GM23338 (cell line): Measurements from ENCODE around the gene BCL7C. TPM values are rescaled to one million over a fixed set of nuclear protein-coding genes. Genes with fewer than 3 reads are reported as not detected.

Experiments
- ATAC-seq: fragments of 200-7000 bp; cut with Tn5 transposase; 3 replicates; pipeline ENCODE4 v1.9.1; 2020
- DNase-seq: peaks from one replicate; pipeline ENCODE4 v3.0.0-alpha.2; 2015; ENCODE audit warnings: low spot score
- H2AFZ ChIP-seq: fragments of 200-600 bp; sonication (generic); 2 replicates; pipeline ENCODE4 v1.8.0; 2016; ENCODE audit warnings: antibody characterized with exemption, mild to moderate bottlenecking, moderate library complexity
- H3F3A ChIP-seq: fragments of 200-600 bp; sonication (generic); replicated peaks from 2 replicates; pipeline ENCODE4 v1.8.0; 2017; ENCODE audit warnings: antibody characterized with exemption, mixed run types, low read depth
- H3K27ac ChIP-seq: fragments of 200-600 bp; sonication (generic); 2 replicates; pipeline ENCODE4 v1.6.1; 2016; ENCODE audit warnings: low read depth
- H3K27me3 ChIP-seq: fragments of 200-600 bp; sonication (generic); 2 replicates; pipeline ENCODE4 v1.8.0; 2016; ENCODE audit warnings: mild to moderate bottlenecking, mixed run types, moderate library complexity; ENCODE audit not compliant: insufficient read depth
- H3K36me3 ChIP-seq: fragments of 200-600 bp; sonication (generic); 2 replicates; pipeline ENCODE4 v1.8.0; 2016; ENCODE audit warnings: mild to moderate bottlenecking; ENCODE audit not compliant: insufficient read depth
- H3K4me1 ChIP-seq: fragments of 200-600 bp; sonication (generic); 2 replicates; pipeline ENCODE4 v1.8.0; 2016; ENCODE audit warnings: mild to moderate bottlenecking, moderate library complexity; ENCODE audit not compliant: insufficient read depth
- H3K4me2 ChIP-seq: fragments of 200-600 bp; sonication (generic); 2 replicates; pipeline ENCODE4 v1.7.1; 2017; ENCODE audit warnings: mixed run types
- H3K4me3 ChIP-seq: fragments of 200-600 bp; sonication (generic); 2 replicates; pipeline ENCODE4 v1.6.1; 2016; ENCODE audit warnings: mixed run types
- H3K79me2 ChIP-seq: fragments of 200-600 bp; sonication (generic); replicated peaks from 2 replicates; pipeline ENCODE4 v1.8.0; 2017; ENCODE audit warnings: mild to moderate bottlenecking; ENCODE audit not compliant: insufficient read depth
- H3K9me2 ChIP-seq: fragments of 200-600 bp; sonication (generic); 2 replicates; pipeline ENCODE4 v1.8.0; 2017; ENCODE audit not compliant: insufficient read depth
- H4K20me1 ChIP-seq: fragments of 200-600 bp; sonication (generic); replicated peaks from 2 replicates; pipeline ENCODE4 v1.8.0; 2017; ENCODE audit warnings: mild to moderate bottlenecking; ENCODE audit not compliant: insufficient read depth
- H3K27ac Mint-ChIP-seq: 2 replicates; pipeline ENCODE4 v1.8.0; 2020; ENCODE audit warnings: inconsistent platforms, mild to moderate bottlenecking, moderate library complexity, mixed read lengths
- H3K27me3 Mint-ChIP-seq: 3 replicates; pipeline ENCODE4 v1.8.0; 2022; ENCODE audit warnings: low read depth, mild to moderate bottlenecking, moderate library complexity, mixed read lengths, inconsistent platforms; ENCODE audit not compliant: insufficient read depth, poor library complexity
- H3K36me3 Mint-ChIP-seq: 3 replicates; pipeline ENCODE4 v1.8.0; 2021; ENCODE audit warnings: low read depth, mild to moderate bottlenecking, inconsistent platforms, moderate library complexity, mixed read lengths
- H3K4me1 Mint-ChIP-seq: 3 replicates; pipeline ENCODE4 v1.8.0; 2020; ENCODE audit warnings: mild to moderate bottlenecking, inconsistent platforms, mixed read lengths
- H3K4me3 Mint-ChIP-seq: 3 replicates; pipeline ENCODE4 v1.8.0; 2021; ENCODE audit warnings: moderate library complexity, mild to moderate bottlenecking, inconsistent platforms, mixed read lengths
- H3K9me3 Mint-ChIP-seq: 3 replicates; pipeline ENCODE4 v1.8.0; 2020; ENCODE audit warnings: moderate library complexity, mild to moderate bottlenecking, inconsistent platforms, mixed read lengths
- CREB1 ChIP-seq: fragments of 250-450 bp; sonication (Bioruptor Pico); IDR thresholded peaks from 2 replicates; pipeline ENCODE4 v1.5.0; 2020; ENCODE audit warnings: low read depth, mild to moderate bottlenecking, moderate library complexity
- EZH2phosphoT487 ChIP-seq: fragments of 200-600 bp; sonication (generic); IDR thresholded peaks from one replicate; pipeline ENCODE4 v1.8.1; 2018; ENCODE audit warnings: antibody characterized with exemption; ENCODE audit not compliant: unreplicated experiment
- NANOG ChIP-seq: IDR thresholded peaks from 2 replicates; pipeline ENCODE4 v1.6.1; 2016; ENCODE audit warnings: antibody characterized with exemption, borderline replicate concordance
- POLR2AphosphoS5 ChIP-seq: IDR thresholded peaks from 2 replicates; pipeline ENCODE4 v1.6.1; 2016; ENCODE audit warnings: antibody characterized with exemption, low read depth
- REST ChIP-seq: IDR thresholded peaks from one replicate; pipeline ENCODE4 v1.6.1; 2018; ENCODE audit warnings: antibody characterized with exemption; ENCODE audit not compliant: unreplicated experiment
- STAT1 ChIP-seq: IDR thresholded peaks from one replicate; pipeline ENCODE4 v1.6.1; 2016; ENCODE audit warnings: antibody characterized with exemption; ENCODE audit not compliant: unreplicated experiment
- ZNF114 ChIP-seq: fragments of 250-450 bp; sonication (Bioruptor Pico); IDR thresholded peaks from 2 replicates; pipeline ENCODE4 v1.5.0; 2020; ENCODE audit warnings: mild to moderate bottlenecking, moderate library complexity
- ZNF331 ChIP-seq: fragments of 250-450 bp; sonication (Bioruptor Pico); IDR thresholded peaks from 2 replicates; pipeline ENCODE4 v1.5.0; 2020; ENCODE audit warnings: low read depth, mild to moderate bottlenecking, moderate library complexity
- polyA plus RNA-seq: library from polyadenylated mRNA; unstranded; fragments of >200 nt; fragmentation: Nextera tagmentation; extraction: Ambion mirVana; gene quantifications from 2 replicates; pipeline ENCODE4 v1.2.1, GENCODE V29; 2016
- total RNA-seq: library from RNA; depleted of rRNA; stranded (reverse); fragments of >200 nt; shearing (Covaris generic); gene quantifications from 2 replicates; pipeline ENCODE4 v1.2.3, GENCODE V29; 2014
- TF ChIP-seq, protein P1 (sequence below): fragments of 250-450 bp; sonication (Bioruptor Pico); IDR thresholded peaks from 2 replicates; pipeline ENCODE4 v1.5.0; 2020; ENCODE audit warnings: mild to moderate bottlenecking, moderate library complexity
- TF ChIP-seq, protein P2 (sequence below), 2 experiments: fragments of 200-600 bp in 1 of 2; sonication (generic) in 1 of 2; conservative IDR thresholded peaks; 2 replicates each; pipeline versions ENCODE4 v1.5.1 to v1.6.1; 2016 to 2017; ENCODE audit warnings: antibody characterized with exemption in 2 of 2, low read depth in 2 of 2, mild to moderate bottlenecking in 2 of 2, moderate library complexity in 1 of 2

Gene BCL7C
- total and polyA plus RNA-seq, 2 experiments from 2014 or later = 17.5 to 22.1 TPM

- TF ChIP-seq, protein P1, sequence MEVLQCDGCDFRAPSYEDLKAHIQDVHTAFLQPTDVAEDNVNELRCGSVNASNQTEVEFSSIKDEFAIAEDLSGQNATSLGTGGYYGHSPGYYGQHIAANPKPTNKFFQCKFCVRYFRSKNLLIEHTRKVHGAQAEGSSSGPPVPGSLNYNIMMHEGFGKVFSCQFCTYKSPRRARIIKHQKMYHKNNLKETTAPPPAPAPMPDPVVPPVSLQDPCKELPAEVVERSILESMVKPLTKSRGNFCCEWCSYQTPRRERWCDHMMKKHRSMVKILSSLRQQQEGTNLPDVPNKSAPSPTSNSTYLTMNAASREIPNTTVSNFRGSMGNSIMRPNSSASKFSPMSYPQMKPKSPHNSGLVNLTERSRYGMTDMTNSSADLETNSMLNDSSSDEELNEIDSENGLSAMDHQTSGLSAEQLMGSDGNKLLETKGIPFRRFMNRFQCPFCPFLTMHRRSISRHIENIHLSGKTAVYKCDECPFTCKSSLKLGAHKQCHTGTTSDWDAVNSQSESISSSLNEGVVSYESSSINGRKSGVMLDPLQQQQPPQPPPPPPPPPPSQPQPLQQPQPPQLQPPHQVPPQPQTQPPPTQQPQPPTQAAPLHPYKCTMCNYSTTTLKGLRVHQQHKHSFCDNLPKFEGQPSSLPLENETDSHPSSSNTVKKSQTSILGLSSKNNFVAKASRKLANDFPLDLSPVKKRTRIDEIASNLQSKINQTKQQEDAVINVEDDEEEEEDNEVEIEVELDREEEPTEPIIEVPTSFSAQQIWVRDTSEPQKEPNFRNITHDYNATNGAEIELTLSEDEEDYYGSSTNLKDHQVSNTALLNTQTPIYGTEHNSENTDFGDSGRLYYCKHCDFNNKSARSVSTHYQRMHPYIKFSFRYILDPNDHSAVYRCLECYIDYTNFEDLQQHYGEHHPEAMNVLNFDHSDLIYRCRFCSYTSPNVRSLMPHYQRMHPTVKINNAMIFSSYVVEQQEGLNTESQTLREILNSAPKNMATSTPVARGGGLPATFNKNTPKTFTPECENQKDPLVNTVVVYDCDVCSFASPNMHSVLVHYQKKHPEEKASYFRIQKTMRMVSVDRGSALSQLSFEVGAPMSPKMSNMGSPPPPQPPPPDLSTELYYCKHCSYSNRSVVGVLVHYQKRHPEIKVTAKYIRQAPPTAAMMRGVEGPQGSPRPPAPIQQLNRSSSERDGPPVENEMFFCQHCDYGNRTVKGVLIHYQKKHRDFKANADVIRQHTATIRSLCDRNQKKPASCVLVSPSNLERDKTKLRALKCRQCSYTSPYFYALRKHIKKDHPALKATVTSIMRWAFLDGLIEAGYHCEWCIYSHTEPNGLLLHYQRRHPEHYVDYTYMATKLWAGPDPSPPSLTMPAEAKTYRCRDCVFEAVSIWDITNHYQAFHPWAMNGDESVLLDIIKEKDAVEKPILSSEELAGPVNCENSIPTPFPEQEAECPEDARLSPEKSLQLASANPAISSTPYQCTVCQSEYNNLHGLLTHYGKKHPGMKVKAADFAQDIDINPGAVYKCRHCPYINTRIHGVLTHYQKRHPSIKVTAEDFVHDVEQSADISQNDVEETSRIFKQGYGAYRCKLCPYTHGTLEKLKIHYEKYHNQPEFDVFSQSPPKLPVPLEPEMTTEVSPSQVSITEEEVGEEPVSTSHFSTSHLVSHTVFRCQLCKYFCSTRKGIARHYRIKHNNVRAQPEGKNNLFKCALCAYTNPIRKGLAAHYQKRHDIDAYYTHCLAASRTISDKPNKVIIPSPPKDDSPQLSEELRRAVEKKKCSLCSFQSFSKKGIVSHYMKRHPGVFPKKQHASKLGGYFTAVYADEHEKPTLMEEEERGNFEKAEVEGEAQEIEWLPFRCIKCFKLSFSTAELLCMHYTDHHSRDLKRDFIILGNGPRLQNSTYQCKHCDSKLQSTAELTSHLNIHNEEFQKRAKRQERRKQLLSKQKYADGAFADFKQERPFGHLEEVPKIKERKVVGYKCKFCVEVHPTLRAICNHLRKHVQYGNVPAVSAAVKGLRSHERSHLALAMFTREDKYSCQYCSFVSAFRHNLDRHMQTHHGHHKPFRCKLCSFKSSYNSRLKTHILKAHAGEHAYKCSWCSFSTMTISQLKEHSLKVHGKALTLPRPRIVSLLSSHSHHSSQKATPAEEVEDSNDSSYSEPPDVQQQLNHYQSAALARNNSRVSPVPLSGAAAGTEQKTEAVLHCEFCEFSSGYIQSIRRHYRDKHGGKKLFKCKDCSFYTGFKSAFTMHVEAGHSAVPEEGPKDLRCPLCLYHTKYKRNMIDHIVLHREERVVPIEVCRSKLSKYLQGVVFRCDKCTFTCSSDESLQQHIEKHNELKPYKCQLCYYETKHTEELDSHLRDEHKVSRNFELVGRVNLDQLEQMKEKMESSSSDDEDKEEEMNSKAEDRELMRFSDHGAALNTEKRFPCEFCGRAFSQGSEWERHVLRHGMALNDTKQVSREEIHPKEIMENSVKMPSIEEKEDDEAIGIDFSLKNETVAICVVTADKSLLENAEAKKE = no peak
- TF ChIP-seq STAT1 (no peak), ZNF114 (CRISPR knock-in tag) (no peak), CREB1 (CRISPR knock-in tag) (no peak), NANOG (no peak), ZNF331 (CRISPR knock-in tag) (no peak), EZH2phosphoT487 (no peak), POLR2AphosphoS5 (no peak)
- TF ChIP-seq, protein P2, sequence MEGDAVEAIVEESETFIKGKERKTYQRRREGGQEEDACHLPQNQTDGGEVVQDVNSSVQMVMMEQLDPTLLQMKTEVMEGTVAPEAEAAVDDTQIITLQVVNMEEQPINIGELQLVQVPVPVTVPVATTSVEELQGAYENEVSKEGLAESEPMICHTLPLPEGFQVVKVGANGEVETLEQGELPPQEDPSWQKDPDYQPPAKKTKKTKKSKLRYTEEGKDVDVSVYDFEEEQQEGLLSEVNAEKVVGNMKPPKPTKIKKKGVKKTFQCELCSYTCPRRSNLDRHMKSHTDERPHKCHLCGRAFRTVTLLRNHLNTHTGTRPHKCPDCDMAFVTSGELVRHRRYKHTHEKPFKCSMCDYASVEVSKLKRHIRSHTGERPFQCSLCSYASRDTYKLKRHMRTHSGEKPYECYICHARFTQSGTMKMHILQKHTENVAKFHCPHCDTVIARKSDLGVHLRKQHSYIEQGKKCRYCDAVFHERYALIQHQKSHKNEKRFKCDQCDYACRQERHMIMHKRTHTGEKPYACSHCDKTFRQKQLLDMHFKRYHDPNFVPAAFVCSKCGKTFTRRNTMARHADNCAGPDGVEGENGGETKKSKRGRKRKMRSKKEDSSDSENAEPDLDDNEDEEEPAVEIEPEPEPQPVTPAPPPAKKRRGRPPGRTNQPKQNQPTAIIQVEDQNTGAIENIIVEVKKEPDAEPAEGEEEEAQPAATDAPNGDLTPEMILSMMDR (conservative IDR thresholded peaks at IDR 0.05; ENCODE audit: low read depth in 2 of 2) = no peak
Measured at GRCh38 chr16:30870904-30871303, 23.0 kb downstream of the BCL7C start (continued).

- H3K4me3 Mint-ChIP-seq = no peak overlapping the region
Measured at GRCh38 chr16:30867747-30868146, 26.1 kb downstream of the BCL7C start.

More at GRCh38 chr16:30867747-30868146, 26.1 kb downstream of the BCL7C start:
- Mint-ChIP-seq H3K4me1 (no peaks in the 10 kb centered on the region), H3K27ac (no peak overlapping the region), H3K27me3 (peaks cover 6% of the 10 kb centered on the region), H3K36me3 (no peaks in the 10 kb centered on the region), H3K9me3 (no peaks in the 10 kb centered on the region)
- no peaks in the 10 kb centered on the region for H3K4me1 ChIP-seq
- no peak overlapping the region for H3K27ac ChIP-seq
- no peak overlapping the region for H3K4me3 ChIP-seq
- H3K9me2 ChIP-seq = no peaks in the 10 kb centered on the region
- no peak overlapping the region for H3K4me2 ChIP-seq
- peaks cover 4% of the 10 kb centered on the region for H4K20me1 ChIP-seq
- ATAC-seq = peak; percentile 87
- H2AFZ ChIP-seq = no peak overlapping the region
- H3K27me3 ChIP-seq = peaks cover 22% of the 10 kb centered on the region
- no peaks in the 10 kb centered on the region for H3K79me2 ChIP-seq
- H3F3A ChIP-seq = no peaks in the 10 kb centered on the region
- TF ChIP-seq REST = no peak
- TF ChIP-seq, protein P2 (conservative IDR thresholded peaks at IDR 0.05; ENCODE audit: low read depth in 2 of 2) = peak; percentile 18 to 19; a peak in 2 of 4 replicates
- DNase-seq = peak; percentile 52
- no peaks in the 10 kb centered on the region for H3K36me3 ChIP-seq
